Measurements from ENCODE around the gene TMPRSS5. TPM values are rescaled to one million over a fixed set of nuclear protein-coding genes. Genes with fewer than 3 reads are reported as not detected.

Gene TMPRSS5
- total and polyA plus RNA-seq, 2 of the 8 experiments (the other 6 are each of a cell fraction or from before 2014, with no cell fraction given): 0.54 to 0.78 TPM

DNA sequence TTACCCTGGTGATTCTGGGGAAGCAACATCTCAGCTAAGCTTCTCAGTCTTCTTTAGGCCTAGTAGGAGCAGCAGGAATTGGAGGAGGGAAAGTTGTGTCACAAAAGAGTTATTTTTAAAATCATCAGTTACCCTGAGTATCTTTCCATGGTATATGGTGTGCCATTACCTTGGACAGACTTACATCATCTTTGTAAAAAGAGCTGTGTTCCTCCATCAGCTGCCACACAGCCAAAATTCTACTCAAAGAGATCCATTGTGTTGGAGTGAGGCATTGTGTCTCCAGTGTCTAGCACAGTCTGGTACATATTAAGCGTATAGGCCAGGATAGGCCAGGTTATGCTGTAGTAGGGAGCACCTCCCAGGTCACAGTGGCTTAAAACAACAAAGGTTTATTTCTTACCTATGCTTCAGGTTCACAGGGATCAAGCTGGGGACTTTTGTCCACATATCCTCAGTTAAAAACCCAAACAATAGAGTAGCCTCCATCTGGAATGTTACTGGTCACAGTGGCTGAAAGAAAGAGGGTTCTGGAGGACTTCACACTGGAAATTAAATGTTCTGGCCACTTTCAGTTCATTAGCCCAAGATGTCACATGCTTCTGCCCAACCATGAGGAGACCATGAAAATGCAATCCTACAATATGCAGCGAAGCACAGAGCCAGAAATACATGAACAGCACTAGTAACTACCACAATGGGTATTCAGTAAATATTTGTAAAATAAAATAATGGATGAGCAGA is 9.9 kb upstream of the TMPRSS5 start (continued):
- TF ChIP-seq, protein P1, sequence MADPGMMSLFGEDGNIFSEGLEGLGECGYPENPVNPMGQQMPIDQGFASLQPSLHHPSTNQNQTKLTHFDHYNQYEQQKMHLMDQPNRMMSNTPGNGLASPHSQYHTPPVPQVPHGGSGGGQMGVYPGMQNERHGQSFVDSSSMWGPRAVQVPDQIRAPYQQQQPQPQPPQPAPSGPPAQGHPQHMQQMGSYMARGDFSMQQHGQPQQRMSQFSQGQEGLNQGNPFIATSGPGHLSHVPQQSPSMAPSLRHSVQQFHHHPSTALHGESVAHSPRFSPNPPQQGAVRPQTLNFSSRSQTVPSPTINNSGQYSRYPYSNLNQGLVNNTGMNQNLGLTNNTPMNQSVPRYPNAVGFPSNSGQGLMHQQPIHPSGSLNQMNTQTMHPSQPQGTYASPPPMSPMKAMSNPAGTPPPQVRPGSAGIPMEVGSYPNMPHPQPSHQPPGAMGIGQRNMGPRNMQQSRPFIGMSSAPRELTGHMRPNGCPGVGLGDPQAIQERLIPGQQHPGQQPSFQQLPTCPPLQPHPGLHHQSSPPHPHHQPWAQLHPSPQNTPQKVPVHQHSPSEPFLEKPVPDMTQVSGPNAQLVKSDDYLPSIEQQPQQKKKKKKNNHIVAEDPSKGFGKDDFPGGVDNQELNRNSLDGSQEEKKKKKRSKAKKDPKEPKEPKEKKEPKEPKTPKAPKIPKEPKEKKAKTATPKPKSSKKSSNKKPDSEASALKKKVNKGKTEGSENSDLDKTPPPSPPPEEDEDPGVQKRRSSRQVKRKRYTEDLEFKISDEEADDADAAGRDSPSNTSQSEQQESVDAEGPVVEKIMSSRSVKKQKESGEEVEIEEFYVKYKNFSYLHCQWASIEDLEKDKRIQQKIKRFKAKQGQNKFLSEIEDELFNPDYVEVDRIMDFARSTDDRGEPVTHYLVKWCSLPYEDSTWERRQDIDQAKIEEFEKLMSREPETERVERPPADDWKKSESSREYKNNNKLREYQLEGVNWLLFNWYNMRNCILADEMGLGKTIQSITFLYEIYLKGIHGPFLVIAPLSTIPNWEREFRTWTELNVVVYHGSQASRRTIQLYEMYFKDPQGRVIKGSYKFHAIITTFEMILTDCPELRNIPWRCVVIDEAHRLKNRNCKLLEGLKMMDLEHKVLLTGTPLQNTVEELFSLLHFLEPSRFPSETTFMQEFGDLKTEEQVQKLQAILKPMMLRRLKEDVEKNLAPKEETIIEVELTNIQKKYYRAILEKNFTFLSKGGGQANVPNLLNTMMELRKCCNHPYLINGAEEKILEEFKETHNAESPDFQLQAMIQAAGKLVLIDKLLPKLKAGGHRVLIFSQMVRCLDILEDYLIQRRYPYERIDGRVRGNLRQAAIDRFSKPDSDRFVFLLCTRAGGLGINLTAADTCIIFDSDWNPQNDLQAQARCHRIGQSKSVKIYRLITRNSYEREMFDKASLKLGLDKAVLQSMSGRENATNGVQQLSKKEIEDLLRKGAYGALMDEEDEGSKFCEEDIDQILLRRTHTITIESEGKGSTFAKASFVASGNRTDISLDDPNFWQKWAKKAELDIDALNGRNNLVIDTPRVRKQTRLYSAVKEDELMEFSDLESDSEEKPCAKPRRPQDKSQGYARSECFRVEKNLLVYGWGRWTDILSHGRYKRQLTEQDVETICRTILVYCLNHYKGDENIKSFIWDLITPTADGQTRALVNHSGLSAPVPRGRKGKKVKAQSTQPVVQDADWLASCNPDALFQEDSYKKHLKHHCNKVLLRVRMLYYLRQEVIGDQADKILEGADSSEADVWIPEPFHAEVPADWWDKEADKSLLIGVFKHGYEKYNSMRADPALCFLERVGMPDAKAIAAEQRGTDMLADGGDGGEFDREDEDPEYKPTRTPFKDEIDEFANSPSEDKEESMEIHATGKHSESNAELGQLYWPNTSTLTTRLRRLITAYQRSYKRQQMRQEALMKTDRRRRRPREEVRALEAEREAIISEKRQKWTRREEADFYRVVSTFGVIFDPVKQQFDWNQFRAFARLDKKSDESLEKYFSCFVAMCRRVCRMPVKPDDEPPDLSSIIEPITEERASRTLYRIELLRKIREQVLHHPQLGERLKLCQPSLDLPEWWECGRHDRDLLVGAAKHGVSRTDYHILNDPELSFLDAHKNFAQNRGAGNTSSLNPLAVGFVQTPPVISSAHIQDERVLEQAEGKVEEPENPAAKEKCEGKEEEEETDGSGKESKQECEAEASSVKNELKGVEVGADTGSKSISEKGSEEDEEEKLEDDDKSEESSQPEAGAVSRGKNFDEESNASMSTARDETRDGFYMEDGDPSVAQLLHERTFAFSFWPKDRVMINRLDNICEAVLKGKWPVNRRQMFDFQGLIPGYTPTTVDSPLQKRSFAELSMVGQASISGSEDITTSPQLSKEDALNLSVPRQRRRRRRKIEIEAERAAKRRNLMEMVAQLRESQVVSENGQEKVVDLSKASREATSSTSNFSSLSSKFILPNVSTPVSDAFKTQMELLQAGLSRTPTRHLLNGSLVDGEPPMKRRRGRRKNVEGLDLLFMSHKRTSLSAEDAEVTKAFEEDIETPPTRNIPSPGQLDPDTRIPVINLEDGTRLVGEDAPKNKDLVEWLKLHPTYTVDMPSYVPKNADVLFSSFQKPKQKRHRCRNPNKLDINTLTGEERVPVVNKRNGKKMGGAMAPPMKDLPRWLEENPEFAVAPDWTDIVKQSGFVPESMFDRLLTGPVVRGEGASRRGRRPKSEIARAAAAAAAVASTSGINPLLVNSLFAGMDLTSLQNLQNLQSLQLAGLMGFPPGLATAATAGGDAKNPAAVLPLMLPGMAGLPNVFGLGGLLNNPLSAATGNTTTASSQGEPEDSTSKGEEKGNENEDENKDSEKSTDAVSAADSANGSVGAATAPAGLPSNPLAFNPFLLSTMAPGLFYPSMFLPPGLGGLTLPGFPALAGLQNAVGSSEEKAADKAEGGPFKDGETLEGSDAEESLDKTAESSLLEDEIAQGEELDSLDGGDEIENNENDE (IDR thresholded peaks at IDR 0.05; ENCODE audit: insufficient replicate concordance, low read length): no peak
- TF ChIP-seq CTCF (IDR thresholded peaks at IDR 0.05; ENCODE audit: control extremely low read depth in 1 of 3, insufficient read depth in 1 of 3, low read depth in 1 of 3, low read length in 3 of 3) (no peak), BACH1 (IDR thresholded peaks at IDR 0.05; ENCODE audit: low read length) (no peak), RNF2 (IDR thresholded peaks at IDR 0.05; ENCODE audit: borderline replicate concordance, low read depth, low read length, missing control alignments, poor library complexity, severe bottlenecking) (no peak), HDAC6 (IDR thresholded peaks at IDR 0.05; ENCODE audit: low read depth, low read length) (no peak), EP300 (IDR thresholded peaks at IDR 0.05; ENCODE audit: borderline replicate concordance in 1 of 2, low read depth in 2 of 2, low read length in 2 of 2) (no peak), NRF1 (IDR thresholded peaks at IDR 0.05; ENCODE audit: low read depth, low read length) (no peak)
